Cardiac fibroblast (primary cell): ENCODE measurements around the gene RGL3.

Experiments
- DNase-seq, 2 donors: peaks; one replicate each; pipeline versions ENCODE4 v3.0.0 to v3.0.0-alpha.2; 2010; ENCODE audit warnings: low read depth in 2 of 2
- H3K4me3 ChIP-seq, 2 donors: replicated peaks in 1 of 2; 1 replicate in 1 of 2; 2 replicates in 1 of 2; pipeline ENCODE4 v1.5.1; 2011; ENCODE audit warnings: low read depth in 2 of 2, low read length in 2 of 2, mild to moderate bottlenecking in 2 of 2, moderate library complexity in 1 of 2
- TF ChIP-seq, protein P1 (sequence below): IDR thresholded peaks from one replicate; pipeline ENCODE4 v1.5.1; 2011; ENCODE audit warnings: low read depth, mild to moderate bottlenecking, low read length, inconsistent platforms

The RGL3 gene

DNA sequence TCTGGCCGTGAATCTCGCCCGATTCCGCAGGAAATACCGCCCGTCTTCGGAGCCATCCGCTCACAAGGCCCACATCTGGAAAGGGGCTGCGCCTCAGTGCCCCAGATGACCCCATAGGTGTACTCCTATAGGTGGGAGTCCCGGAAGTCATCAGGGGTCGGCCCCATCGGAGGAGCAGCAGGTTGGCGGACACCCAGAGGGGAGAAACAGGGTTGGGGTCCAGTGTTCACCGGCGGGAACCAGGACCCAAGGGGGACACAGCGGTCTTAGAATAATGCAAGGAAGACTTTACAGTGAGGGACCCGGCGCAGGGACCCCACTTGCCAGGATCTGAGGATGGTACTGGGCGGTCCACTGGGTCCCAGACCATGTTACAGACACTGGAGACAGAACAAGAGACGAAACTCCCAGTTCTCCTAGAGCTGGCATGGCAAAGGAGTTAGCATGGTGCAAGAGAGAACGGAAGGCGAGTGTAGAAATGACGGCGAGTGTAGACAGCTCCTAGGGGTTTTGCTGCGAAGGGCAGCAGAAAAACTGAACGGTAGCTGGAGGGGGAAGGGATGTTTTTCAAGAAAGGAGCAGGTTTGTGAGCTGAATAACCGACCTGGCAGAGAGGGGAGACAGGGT is 4.2 kb upstream of the RGL3 start:
- TF ChIP-seq, protein P1, sequence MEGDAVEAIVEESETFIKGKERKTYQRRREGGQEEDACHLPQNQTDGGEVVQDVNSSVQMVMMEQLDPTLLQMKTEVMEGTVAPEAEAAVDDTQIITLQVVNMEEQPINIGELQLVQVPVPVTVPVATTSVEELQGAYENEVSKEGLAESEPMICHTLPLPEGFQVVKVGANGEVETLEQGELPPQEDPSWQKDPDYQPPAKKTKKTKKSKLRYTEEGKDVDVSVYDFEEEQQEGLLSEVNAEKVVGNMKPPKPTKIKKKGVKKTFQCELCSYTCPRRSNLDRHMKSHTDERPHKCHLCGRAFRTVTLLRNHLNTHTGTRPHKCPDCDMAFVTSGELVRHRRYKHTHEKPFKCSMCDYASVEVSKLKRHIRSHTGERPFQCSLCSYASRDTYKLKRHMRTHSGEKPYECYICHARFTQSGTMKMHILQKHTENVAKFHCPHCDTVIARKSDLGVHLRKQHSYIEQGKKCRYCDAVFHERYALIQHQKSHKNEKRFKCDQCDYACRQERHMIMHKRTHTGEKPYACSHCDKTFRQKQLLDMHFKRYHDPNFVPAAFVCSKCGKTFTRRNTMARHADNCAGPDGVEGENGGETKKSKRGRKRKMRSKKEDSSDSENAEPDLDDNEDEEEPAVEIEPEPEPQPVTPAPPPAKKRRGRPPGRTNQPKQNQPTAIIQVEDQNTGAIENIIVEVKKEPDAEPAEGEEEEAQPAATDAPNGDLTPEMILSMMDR: no peak
- H3K4me3 ChIP-seq: no peak overlapping the region
- no peak for DNase-seq

DNA sequence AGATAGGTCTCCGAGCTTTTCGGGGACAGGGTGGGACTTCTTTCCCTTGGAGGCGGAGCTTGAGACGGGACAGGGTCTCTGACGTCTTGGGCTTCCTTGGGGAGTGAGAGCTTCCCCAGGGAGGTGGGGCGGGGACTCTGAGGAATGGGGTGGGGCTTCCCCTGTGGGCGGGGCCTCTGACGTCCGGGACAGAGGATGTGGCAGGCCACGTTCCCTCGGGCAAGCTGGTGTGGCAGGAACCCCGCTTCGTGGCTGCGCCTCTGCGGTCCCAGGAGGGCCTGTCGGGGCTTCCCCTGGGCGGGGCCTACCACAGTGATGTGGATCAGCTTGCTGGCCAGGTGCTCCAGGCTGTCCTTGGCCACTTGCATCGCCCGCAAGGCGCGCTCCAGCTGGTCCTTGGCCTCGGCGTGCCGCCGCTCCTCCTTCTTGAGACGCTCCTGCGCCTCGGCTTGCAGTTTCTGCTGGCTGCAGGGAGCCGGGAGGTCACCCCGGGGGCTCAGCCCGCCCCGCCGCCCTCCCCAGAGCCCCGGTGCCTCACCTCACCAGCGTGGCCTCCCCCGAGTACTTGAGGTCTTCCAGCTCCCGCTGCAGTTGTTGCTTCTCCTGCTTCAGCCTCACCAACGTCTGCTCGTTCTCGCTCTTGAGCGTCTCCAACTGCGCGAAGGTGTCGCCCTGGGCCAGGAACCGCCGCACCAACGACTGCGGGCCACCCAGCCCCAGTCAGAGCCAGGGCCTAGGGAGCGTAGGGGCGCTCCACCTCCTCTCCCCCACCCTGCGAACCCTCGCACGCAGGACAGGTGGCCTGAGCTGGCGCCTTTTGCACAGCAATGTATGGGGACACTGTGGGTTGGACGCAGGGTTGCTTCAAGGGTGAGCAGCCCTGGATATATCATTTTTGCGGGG is 3.3 kb upstream of the RGL3 start:
- TF ChIP-seq, protein P1: no peak
- H3K4me3 ChIP-seq: peak overlapping the region in 1 of 2 donors; percentile 14
- DNase-seq: peak; percentile 61 to 68

DNA sequence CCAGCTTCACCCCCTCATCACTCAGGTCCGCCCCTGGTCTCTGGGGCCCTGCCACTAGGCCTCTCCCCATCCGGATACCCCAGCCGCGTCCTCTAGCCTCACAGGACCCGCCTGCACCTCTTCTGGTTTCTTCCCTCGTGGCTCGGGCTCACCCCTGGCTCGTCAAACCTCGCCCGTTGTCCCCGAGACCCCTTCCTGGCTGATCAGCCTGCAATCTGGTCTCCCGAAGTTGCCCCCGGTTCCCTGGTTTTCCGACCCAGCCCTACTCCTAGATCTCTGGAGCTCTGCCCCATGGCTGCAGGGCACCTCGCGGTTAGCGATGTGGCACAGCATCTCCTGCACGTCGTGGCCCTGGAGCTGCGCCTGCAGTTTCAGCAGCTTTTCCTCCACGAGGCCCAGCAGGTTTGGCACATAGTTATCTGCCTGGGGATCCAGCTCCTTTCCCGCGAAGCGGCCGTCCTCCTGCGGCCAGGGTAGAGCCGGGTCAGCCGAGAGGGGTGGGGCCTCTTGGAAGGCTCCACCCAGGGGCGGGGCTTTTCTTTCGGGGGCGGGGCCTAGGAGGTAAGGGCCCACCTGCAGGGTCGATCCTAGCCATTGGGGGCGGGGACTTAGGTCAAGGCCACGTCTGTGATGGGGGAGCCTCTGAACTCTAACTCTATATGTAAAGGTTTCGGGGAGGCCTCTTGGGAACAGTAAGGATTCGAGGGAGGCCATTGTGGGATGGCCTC is 2.4 kb upstream of the RGL3 start:
- H3K4me3 ChIP-seq: no peak overlapping the region
- DNase-seq: peak in 1 of 2 donors; percentile 24
- TF ChIP-seq, protein P1: no peak

DNA sequence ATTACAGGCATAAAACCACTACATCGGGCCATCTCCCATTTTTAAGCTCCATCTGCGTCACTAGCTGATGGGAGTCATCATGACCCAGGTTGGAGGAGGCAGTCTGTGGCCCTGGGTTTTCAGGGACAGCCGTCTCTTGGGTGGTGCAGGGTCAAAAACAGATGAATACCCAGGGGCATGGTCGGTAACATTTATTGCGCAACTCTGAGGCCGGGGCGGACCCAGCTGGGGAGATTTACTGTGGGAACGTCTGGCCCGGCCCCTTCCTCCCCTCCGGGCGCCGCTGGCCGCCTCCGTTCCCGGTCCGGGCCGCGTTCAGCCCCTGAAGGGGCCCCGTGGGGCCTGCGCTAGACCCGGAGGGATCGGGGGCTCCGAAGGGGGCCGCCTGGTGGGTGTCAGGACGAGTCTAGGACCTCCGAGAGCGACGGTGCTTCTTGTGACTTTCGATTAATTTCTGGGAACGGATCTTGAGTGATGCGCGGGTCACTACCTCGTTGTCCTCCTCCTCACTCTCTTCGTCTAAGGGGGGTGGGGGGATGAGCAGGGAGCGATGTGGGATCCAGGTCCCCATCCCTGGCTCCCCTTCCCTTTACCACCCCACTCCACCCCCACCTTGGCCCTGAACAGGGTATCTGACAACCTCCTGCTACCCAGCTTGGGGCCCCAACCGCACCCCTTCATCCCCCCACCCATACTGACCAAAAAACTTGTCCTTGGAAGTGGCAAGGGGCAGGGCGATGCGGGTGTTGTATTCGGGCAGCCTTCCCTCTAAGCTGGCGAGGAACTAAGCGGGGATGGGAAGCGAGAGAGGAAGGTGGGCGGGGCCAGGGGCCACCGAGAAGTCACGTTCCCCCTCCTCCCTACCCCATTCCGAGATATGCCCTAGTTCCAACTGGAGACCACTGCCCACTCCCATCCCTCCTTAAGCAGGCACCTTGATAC is 1.6 kb upstream of the RGL3 start:
- H3K4me3 ChIP-seq: peak overlapping the region; percentile 22 to 24
- peak; percentile 57 to 61 for DNase-seq
- TF ChIP-seq, protein P1: no peak

DNA sequence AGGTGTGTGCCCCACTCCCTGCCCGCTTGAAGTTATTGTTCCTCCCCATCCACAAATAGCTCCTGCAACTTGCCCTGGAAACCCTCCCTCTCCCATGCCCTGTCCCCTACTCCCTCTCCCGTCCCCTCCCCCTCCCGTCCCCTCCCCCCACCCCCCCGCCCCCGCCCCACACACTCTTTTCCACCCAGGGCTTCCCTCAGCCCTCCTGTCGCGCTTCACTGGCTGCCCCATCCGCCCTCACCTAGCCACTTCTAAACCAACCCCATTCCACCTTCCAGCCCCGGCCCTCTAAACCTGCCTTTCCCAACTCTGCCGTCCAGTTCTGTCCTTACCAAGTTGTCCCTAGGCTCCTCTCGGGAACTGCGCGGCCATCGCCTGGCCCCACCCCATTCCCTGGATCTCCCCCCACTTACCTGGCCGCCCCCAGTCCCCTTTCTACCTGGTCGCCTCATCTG is 993 bp downstream of the RGL3 start:
- no peak overlapping the region for H3K4me3 ChIP-seq
- TF ChIP-seq, protein P1: no peak
- no peak for DNase-seq
